ENCODE data around the gene RFC3. TPM values are rescaled to one million over a fixed set of nuclear protein-coding genes. Genes with fewer than 3 reads are reported as not detected.
A peak's percentile ranks its signal among the peaks of the same experiment; 100 is the strongest.

The RFC3 gene
- total and polyA plus RNA-seq, 2 of the 13 experiments (the other 11 are each of a cell fraction or from before 2014, with no cell fraction given), result 16.0 to 55.7 TPM

DNA sequence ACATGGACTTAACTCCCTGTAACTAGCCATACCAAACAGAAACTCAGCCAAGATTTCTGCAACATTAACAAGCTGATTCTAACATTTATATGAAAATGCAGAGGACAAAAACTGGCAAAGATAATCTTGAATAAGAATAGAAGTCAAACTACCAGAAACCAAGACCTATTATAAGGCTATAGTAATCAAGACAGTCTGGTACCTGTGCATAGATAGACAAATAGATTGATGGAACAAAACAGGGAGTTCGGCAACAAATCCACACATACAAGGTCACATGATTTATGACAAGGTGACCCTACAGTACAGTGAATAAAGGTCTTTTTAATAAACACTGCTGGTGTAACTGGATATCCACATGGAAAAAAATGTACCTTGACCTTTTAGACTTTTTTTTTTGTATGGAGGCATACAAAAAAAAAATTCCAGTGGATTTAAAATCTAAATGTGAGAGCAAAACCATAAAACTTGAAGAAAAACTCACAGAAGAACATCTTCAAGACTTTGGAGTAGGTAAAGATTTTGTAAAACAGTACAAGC, 2.9 kb upstream of the RFC3 start (continued):
- TF ChIP-seq ZHX2 (IDR thresholded peaks at IDR 0.05; ENCODE audit: low read depth) (no peak), ZHX2 (CRISPR knock-in tag; IDR thresholded peaks at IDR 0.05; ENCODE audit: borderline replicate concordance) (no peak), IRF9 (CRISPR knock-in tag; IDR thresholded peaks at IDR 0.05; ENCODE audit: borderline replicate concordance) (no peak), CBX1 (IDR thresholded peaks at IDR 0.05; ENCODE audit: low read depth) (no peak), KLF15 (CRISPR knock-in tag; IDR thresholded peaks at IDR 0.05; ENCODE audit: borderline replicate concordance) (no peak), SAFB2 (CRISPR knock-in tag; IDR thresholded peaks at IDR 0.05; ENCODE audit: borderline replicate concordance, low read depth) (no peak), TIGD3 (CRISPR knock-in tag; IDR thresholded peaks at IDR 0.05; ENCODE audit: borderline replicate concordance) (no peak), ZNF264 (CRISPR knock-in tag; IDR thresholded peaks at IDR 0.05) (no peak), ASH2L (IDR thresholded peaks at IDR 0.05; ENCODE audit: insufficient read length, low read depth, low read length) (peak; percentile 36), ZNF740 (CRISPR knock-in tag; IDR thresholded peaks at IDR 0.05) (no peak), SMAD1 (CRISPR knock-in tag; IDR thresholded peaks at IDR 0.05; ENCODE audit: borderline replicate concordance, low read depth) (no peak), ZNF577 (CRISPR knock-in tag; IDR thresholded peaks at IDR 0.05; ENCODE audit: borderline replicate concordance, low read depth) (no peak), TBP (CRISPR knock-in tag; IDR thresholded peaks at IDR 0.05) (no peak), SRSF1 (optimal IDR thresholded peaks at IDR 0.05; ENCODE audit: low read depth, low read length) (no peak), ZFX (CRISPR knock-in tag; IDR thresholded peaks at IDR 0.05; ENCODE audit: low read depth) (no peak)
- TF ChIP-seq, protein P1, sequence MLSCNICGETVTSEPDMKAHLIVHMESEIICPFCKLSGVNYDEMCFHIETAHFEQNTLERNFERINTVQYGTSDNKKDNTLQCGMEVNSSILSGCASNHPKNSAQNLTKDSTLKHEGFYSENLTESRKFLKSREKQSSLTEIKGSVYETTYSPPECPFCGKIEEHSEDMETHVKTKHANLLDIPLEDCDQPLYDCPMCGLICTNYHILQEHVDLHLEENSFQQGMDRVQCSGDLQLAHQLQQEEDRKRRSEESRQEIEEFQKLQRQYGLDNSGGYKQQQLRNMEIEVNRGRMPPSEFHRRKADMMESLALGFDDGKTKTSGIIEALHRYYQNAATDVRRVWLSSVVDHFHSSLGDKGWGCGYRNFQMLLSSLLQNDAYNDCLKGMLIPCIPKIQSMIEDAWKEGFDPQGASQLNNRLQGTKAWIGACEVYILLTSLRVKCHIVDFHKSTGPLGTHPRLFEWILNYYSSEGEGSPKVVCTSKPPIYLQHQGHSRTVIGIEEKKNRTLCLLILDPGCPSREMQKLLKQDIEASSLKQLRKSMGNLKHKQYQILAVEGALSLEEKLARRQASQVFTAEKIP (CRISPR knock-in tag; IDR thresholded peaks at IDR 0.05; ENCODE audit: borderline replicate concordance), result no peak
